RKO (cell line): Measurements from ENCODE around the gene BCAS4.
A peak's percentile ranks its signal among the peaks of the same experiment; 100 is the strongest.

ENCODE experiments used
- DNase-seq: peaks from one replicate; pipeline ENCODE4 v3.0.0-alpha.2; 2016; ENCODE audit warnings: low spot score

BCAS4 gene

GRCh38 chr20:50911716-50912115 is 116.9 kb downstream of the BCAS4 start:
- DNase-seq, result no peak

GRCh38 chr20:50913690-50914375 is 119.0 kb downstream of the BCAS4 start:
- DNase-seq, result peak; percentile 64

DNA sequence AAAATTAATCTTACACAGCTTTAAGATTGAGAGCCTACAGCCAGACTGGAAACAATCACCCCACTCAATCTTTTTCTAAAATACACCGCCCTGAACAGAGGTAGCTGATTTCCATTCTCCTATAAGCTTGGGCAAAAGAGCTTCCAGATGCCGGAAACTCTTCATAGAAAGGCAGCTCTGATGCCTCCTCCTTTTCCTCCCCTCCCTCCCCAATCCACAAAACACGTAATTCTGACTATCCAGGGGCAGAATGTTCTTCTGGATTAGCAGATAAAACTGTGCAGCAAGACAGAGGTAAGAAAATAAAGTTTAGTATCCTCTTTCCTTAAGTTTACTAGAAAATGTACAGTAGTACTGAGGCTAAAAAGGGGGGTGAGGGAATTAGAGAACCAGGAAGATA is 120.6 kb downstream of the BCAS4 start:
- no peak for DNase-seq

DNA sequence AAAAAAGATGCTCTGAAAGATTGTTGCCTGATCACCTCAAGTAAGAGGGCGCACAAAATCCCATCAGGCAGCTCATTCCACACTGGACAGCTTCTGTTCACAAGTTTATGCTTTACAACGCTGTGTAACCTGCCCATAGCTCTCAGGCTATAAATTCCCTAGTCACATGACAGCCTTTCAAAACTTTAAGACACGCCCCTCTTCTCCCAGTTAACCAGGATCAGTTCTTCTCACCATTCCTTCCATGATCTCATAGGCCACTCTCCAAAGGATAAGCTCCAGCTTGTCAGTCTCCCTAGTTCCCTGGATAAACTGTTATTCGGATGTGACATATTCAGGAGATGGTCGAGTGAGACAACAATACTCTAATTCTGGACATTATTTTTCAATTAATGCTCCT is 121.4 kb downstream of the BCAS4 start:
- no peak for DNase-seq

DNA sequence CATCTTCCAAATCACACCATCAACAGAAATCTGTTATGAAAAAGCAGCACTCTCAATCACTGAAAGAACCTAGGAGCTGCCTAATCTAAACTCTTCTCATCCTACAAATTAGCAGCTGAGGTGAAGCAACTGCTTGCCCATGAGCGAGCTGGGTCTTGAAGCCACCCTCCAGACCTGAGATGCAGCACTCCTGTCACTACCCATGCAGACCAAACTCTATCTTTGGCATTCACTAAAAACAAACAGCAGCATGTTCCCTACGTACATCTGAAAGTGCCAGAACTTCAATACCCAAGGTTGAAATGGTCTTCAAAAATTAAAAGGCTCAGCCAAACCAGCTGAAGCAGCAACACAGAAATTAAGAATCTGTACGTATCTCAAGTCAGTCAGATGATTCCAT is 122.1 kb downstream of the BCAS4 start:
- DNase-seq, result no peak

DNA sequence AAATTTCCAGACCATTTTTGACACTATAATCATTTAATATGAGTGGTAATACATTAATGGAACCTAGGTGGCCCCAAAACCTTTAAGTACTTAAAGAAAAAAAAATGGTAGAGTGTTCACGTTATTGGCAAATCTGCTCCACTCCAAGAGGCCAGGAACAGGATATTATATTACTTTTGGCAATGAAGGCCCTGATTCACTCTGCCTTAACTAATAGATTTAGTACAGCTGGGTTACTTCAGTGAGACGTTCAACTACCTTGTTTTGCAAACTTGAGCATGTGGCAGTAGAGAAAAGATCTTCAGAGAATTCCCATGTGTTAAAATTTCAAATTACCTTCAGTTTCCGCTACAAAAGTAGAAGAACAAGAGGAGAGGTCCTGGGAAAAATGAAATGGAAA is 123.5 kb downstream of the BCAS4 start:
- DNase-seq, result no peak

DNA sequence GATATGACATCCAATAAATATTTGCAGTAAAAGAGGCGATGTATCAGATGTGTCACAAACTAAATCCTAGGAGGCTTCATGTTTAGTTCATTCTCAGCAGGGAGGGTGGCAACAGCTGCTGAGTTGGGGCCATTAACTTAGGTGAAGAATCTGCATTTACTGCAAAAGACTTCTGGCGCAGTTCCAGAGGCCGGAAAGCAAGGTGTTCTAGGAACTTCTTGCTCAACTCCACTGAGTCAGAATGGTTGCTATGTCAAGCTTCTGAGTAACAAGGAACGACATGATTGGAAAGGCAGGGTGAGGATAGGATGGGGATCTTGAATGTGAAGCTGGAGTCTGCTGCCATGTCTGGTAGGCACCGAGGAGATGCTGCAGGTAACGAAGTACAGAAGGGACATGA is 124.7 kb downstream of the BCAS4 start:
- DNase-seq, result peak; percentile 86

- peak; percentile 45 for DNase-seq
These were observed 126.1 kb downstream of the BCAS4 start for GRCh38 chr20:50920997-50921396.

DNA sequence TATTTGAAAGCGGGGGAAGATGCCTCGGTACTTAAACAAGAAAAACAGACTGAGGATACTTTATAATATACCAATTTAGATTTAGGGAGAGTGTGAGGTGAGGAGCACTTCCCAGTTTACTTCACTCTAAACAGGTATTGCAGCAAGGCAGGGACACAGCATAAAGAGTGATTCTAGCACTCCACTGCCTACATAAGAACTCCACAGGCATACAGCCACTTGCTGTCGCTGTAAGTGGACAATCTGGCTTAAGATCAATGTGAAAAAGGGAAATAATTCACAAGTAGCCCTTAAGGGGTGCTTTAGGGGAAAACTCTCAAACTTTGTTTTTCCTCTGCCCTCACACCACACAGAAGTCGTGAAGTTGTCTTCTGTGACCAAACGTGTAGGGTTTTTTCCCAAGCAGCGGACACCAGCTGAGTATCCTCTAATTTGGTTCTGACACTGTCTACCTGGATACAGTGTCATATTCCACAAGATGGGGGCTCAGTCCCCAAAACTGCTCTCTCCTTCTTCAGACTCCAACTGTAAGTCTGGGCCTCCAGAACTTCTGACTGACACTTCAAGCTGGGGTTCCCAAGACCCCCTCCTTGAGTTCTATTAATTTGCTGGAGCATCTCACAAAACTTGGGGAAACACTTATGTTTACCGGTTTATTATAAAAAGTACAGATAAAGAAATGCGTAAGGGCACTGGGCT is 127.1 kb downstream of the BCAS4 start:
- no peak for DNase-seq

DNA sequence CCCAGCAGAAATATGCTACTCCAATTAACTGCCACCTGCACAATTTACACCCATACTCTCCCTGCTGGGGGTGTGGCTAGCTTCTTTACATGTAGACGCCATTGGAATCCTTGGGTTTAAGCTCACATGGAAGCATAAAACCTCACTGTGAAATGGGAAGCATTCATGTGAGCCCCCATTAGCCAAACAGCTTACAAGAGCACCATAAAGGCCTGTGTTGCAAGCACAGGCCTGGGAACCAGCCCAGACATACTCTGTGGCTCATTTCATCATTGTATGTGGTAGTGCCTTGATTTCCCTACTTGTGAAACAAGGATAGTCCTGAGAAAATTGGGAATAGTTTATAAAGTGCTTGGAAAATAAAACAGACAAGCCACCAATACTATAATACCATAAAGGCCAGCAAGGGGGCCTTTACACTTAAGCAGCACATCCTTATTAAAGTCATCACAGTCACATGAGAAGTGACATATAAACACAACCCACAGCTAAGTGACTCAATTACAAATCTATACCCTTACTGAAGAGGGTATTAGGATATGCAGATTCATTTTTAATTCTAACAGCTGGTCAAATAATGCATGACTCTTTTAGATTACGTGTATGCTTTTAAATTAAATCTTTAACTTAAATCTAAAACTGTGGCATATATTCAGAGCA is 129.5 kb downstream of the BCAS4 start:
- no peak for DNase-seq

- no peak for DNase-seq
These were observed 131.7 kb downstream of the BCAS4 start for GRCh38 chr20:50926530-50926929.
